Epithelial cell of proximal tubule (primary cell): ENCODE results near the gene DZIP1L. TPM values are rescaled to one million over a fixed set of nuclear protein-coding genes. Genes with fewer than 3 reads are reported as not detected.
A peak's percentile ranks its signal among the peaks of the same experiment; 100 is the strongest.
"Not testable (repeated sequence)": the region's sequence is repeated elsewhere in the genome, so short reads cannot be mapped to it uniquely, and the experiment has no call there.

Experiments used
- DNase-seq: peaks from one replicate; pipeline ENCODE4 v3.0.0-alpha.2; 2011; ENCODE audit warnings: low read depth
- H3K4me3 ChIP-seq: 2 replicates; pipeline ENCODE4 v1.5.1; 2011; ENCODE audit warnings: low read depth, mild to moderate bottlenecking, low read length
- total RNA-seq: library from RNA; depleted of rRNA; stranded (reverse); fragments of >200 nt; gene quantifications from 2 replicates; pipeline ENCODE4 v1.2.3, GENCODE V29; 2015
- TF ChIP-seq, protein P1 (sequence below): conservative IDR thresholded peaks from 2 replicates; pipeline ENCODE4 v1.5.1; 2012; ENCODE audit warnings: low read depth, mild to moderate bottlenecking, low read length

DZIP1L gene, protein sequence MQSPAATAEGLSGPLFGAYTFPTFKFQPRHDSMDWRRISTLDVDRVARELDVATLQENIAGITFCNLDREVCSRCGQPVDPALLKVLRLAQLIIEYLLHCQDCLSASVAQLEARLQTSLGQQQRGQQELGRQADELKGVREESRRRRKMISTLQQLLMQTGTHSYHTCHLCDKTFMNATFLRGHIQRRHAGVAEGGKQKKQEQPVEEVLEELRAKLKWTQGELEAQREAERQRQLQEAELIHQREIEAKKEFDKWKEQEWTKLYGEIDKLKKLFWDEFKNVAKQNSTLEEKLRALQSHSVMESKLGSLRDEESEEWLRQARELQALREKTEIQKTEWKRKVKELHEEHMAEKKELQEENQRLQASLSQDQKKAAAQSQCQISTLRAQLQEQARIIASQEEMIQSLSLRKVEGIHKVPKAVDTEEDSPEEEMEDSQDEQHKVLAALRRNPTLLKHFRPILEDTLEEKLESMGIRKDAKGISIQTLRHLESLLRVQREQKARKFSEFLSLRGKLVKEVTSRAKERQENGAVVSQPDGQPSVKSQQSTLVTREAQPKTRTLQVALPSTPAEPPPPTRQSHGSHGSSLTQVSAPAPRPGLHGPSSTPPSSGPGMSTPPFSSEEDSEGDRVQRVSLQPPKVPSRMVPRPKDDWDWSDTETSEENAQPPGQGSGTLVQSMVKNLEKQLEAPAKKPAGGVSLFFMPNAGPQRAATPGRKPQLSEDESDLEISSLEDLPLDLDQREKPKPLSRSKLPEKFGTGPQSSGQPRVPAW
- 5.9 and 9.7 TPM in 2 replicates for total RNA-seq

DNA sequence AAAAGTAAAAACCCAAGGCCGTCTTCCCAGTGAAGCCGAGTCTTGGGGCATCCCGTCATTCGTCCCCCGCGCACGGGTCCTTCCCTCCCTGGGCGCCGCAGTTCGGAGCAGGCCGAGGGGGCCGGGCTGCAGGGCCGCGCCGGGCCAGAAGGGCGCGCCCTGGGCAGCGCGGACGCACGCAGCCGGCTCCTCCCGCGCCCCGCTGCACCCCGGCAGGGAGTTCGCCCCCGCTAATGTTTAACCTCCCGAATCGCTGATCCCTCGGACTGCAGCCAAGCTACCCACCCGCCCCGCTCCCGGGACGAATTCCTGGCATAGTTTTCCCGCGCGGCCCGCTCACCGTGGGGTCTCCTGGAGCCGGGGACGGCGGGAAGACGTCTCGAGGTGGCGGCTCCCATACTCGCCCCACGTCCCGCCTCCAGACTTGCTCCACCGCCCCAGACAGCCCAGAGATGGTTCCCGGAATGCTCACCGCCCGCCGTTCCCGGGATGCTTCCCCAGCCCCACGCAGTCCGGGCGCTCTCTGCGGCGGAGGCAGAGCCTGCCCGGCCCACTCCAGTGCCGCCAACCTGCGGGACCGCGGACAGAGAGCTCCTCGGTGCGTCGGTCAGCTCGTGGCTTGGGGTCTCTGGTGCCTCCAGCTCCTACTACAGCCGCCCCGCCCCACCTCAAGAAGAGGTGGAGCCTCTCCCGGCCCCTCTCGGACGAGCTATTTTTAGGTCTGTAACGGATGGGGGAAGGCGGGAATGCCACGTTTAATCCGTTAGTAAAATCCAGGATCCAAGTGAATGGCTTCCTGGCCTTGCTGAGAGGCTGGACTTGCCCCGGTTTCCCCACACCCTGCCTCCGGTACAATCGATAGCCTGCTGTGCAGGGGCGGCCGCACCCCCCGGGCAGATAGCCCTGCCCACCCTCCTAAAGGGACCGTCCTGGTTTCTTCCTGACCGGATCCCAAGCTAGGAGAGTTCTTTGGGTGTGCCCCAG is at the start of gene DZIP1L:
DZIP1L (minus strand) TSS at position 621 of the 984 bp plus-strand sequence. CDS start 11,637 bp downstream, outside the sequence.
- TF ChIP-seq, protein P1, sequence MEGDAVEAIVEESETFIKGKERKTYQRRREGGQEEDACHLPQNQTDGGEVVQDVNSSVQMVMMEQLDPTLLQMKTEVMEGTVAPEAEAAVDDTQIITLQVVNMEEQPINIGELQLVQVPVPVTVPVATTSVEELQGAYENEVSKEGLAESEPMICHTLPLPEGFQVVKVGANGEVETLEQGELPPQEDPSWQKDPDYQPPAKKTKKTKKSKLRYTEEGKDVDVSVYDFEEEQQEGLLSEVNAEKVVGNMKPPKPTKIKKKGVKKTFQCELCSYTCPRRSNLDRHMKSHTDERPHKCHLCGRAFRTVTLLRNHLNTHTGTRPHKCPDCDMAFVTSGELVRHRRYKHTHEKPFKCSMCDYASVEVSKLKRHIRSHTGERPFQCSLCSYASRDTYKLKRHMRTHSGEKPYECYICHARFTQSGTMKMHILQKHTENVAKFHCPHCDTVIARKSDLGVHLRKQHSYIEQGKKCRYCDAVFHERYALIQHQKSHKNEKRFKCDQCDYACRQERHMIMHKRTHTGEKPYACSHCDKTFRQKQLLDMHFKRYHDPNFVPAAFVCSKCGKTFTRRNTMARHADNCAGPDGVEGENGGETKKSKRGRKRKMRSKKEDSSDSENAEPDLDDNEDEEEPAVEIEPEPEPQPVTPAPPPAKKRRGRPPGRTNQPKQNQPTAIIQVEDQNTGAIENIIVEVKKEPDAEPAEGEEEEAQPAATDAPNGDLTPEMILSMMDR: peak; percentile 37
- DNase-seq: no peak
- peak within 1 kb of the TSS; percentile 74 for H3K4me3 ChIP-seq

DNA sequence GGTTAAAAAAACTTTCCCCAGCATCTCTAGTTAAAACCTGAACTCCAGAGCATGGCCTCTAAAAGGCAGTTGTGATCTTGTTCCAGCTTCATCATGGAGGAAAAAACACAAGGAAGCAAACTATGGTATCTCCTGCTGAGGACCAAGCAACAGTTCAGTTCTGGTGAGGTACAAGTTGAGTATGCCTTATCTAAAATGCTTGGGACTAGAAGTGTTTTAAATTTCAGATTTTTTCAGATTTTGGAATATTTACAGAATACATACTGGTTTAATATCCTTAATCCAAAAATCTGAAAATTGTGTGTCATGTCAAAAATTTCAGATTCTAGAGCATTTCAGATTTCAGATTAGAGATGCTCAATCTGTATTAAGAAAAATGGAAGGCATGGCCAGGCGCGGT is 49.7 kb upstream of the DZIP1L start:
- TF ChIP-seq, protein P1: no peak
- DNase-seq: no peak
- no peak overlapping the region for H3K4me3 ChIP-seq

DNA sequence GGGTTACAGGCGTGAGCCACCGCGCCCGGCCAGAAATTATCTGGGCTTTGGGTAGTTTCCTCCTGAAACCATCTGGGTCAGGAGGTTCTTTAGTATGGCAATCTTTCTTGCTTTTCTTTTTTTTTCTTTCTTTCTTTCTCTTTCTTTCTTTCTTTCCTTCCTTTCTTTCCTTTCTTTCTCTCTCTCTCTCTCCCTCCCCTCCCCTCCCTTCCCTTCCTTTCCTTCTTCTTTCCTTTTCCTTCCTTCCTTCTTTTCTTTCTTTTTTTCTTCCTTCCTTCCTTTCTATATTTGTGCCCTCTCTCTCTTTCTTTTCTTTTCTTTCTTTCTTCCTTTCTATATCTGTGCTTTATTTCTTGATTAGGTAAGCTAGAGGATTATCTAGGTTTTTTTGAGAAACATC is 42.3 kb upstream of the DZIP1L start:
- no peak overlapping the region for H3K4me3 ChIP-seq
- TF ChIP-seq, protein P1: no peak
- DNase-seq: no peak

DNA sequence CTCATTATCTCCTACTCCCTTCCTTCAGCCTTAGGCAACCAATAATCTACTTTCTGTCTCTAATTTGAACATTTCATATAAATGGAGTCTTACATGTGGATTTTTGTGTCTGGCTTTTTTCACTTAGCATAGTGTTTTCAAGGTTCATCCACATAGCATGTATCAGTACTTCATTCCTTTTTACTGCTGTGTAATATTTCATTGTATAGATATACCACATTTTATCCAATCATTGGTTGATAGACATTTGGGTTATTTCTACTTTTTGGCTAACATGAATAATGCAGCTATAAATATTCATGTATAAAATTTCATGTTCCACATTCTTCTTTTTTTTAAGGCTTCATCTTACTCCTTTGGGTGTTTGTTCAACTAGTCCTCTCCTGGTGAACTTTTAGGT is 39.1 kb upstream of the DZIP1L start:
- no peak overlapping the region for H3K4me3 ChIP-seq
- no peak for DNase-seq
- TF ChIP-seq, protein P1: no peak

DNA sequence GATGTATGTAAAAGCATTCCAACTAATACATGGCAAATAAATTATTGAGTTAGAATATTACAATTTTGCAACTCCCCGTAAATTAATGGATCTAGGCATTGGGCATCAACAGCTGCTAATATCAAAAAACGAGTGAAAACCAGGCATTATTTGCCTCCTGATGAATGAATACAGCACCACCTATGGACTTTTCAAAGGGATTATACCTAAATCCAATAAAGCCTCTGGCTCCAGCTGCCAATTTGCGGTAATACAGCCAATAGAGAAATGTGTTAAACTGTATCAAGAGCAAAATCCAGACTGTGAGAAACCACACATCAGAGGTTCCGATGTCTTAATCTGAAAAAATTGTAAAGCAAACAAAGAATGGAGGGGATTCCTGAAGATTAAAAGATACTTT is 33.1 kb upstream of the DZIP1L start:
- no peak for DNase-seq
- TF ChIP-seq, protein P1: peak; percentile 18
- H3K4me3 ChIP-seq: no peak overlapping the region

DNA sequence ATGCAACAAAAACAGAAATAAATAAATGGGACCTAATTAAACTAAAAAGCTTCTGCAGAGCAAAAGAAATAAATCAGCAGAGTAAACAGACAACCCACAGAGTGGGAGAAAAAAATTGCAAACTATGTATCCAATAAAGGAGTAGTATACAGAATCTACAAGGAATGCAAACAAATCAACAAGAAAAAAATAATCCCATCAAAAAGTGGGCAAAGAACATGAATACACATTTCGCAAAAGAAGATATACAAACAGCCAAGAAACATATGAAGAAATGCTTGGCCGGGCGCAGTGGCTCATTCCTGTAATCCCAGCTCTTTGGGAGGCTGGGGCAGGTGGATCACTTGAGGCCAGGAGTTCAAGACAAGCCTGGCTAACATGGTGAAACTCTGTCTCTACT is 26.8 kb upstream of the DZIP1L start:
- not testable (repeated sequence) for DNase-seq, H3K4me3 ChIP-seq
